Jurkat, Clone E6-1 (cell line): Measurements from ENCODE around the gene PTPN3. TPM values are rescaled to one million over a fixed set of nuclear protein-coding genes. Genes with fewer than 3 reads are reported as not detected.
"Not testable (repeated sequence)": the region's sequence is repeated elsewhere in the genome, so short reads cannot be mapped to it uniquely, and the experiment has no call there.

Source experiments
- DNase-seq: peaks from one replicate; pipeline ENCODE4 v3.0.0-alpha.2; 2011; ENCODE audit warnings: low read depth, low spot score
- H3K4me3 ChIP-seq: 2 replicates; pipeline ENCODE4 v1.5.1; 2011; ENCODE audit warnings: mild to moderate bottlenecking, low read length, control low read depth, moderate library complexity
- polyA plus RNA-seq: library from polyadenylated mRNA; unstranded; fragments of >200 nt; gene quantifications from one replicate; pipeline ENCODE4 v1.2.1, GENCODE V29; 2012; ENCODE audit warnings: missing spikeins; ENCODE audit not compliant: insufficient read length, insufficient read depth

Gene PTPN3
- polyA plus RNA-seq, result 6.0 TPM

GRCh38 chr9:109498195-109499092 is at the start of gene PTPN3:
PTPN3 (minus strand) TSS chr9:109498307; CDS start chr9:109463434, 34,873 bp downstream.
- DNase-seq, result no peak
- H3K4me3 ChIP-seq, result peak within 1 kb of the TSS; percentile 5; the same call in 1 of the 2 replicates

- H3K4me3 ChIP-seq, DNase-seq: not testable (repeated sequence)
Observed at GRCh38 chr9:109544954-109545353, 46.8 kb upstream of the PTPN3 start.

GRCh38 chr9:109542922-109543321 is 44.8 kb upstream of the PTPN3 start:
- DNase-seq, result no peak
- no peak overlapping the region for H3K4me3 ChIP-seq

- DNase-seq, result no peak
- H3K4me3 ChIP-seq, result no peak overlapping the region
Observed at GRCh38 chr9:109538346-109538745, 40.2 kb upstream of the PTPN3 start.

- DNase-seq, result no peak
- H3K4me3 ChIP-seq, result no peak overlapping the region
Observed at GRCh38 chr9:109537288-109537687, 39.2 kb upstream of the PTPN3 start.

- no peak for DNase-seq
- no peak overlapping the region for H3K4me3 ChIP-seq
Observed at GRCh38 chr9:109536859-109537258, 38.8 kb upstream of the PTPN3 start.

GRCh38 chr9:109535365-109535764 is 37.3 kb upstream of the PTPN3 start:
- no peak for DNase-seq
- H3K4me3 ChIP-seq, result no peak overlapping the region

- no peak overlapping the region for H3K4me3 ChIP-seq
- DNase-seq, result no peak
Observed at GRCh38 chr9:109534151-109534550, 36.0 kb upstream of the PTPN3 start.

- H3K4me3 ChIP-seq, DNase-seq: not testable (repeated sequence)
Observed at GRCh38 chr9:109532652-109533051, 34.5 kb upstream of the PTPN3 start.

GRCh38 chr9:109522106-109522505 is 24.0 kb upstream of the PTPN3 start:
- DNase-seq, result no peak
- no peak overlapping the region for H3K4me3 ChIP-seq

- DNase-seq, result peak; percentile 66
- no peak overlapping the region for H3K4me3 ChIP-seq
Observed at GRCh38 chr9:109520475-109521132, 22.5 kb upstream of the PTPN3 start.

GRCh38 chr9:109519366-109519765 is 21.3 kb upstream of the PTPN3 start:
- no peak overlapping the region for H3K4me3 ChIP-seq
- DNase-seq, result no peak

GRCh38 chr9:109518621-109519335 is 20.7 kb upstream of the PTPN3 start:
- H3K4me3 ChIP-seq, result no peak overlapping the region
- DNase-seq, result no peak

GRCh38 chr9:109517901-109518377 is 19.8 kb upstream of the PTPN3 start:
- DNase-seq, result no peak
- no peak overlapping the region for H3K4me3 ChIP-seq

GRCh38 chr9:109513871-109514270 is 15.8 kb upstream of the PTPN3 start:
- DNase-seq, result no peak

GRCh38 chr9:109512170-109512756 is 14.2 kb upstream of the PTPN3 start:
- DNase-seq, result peak; percentile 61
- no peak overlapping the region for H3K4me3 ChIP-seq

More at GRCh38 chr9:109513871-109514270, 15.8 kb upstream of the PTPN3 start:
- H3K4me3 ChIP-seq, result no peak overlapping the region

GRCh38 chr9:109510506-109510905 is 12.4 kb upstream of the PTPN3 start:
- no peak overlapping the region for H3K4me3 ChIP-seq
- no peak for DNase-seq

- not testable (repeated sequence) for DNase-seq, H3K4me3 ChIP-seq
Observed at GRCh38 chr9:109510042-109510441, 11.9 kb upstream of the PTPN3 start.

- no peak overlapping the region for H3K4me3 ChIP-seq
- DNase-seq, result no peak
Observed at GRCh38 chr9:109509611-109510010, 11.5 kb upstream of the PTPN3 start.
